ENCODE data around the gene ANKRD2.

GRCh38 chr10:97587183-97587582 lies 14.6 kb downstream of the ANKRD2 start:
- TF ChIP-seq ZNF202 (tag by site-specific recombination; IDR thresholded peaks at IDR 0.05; ENCODE audit: borderline replicate concordance), result no peak
- TF ChIP-seq, protein P1, sequence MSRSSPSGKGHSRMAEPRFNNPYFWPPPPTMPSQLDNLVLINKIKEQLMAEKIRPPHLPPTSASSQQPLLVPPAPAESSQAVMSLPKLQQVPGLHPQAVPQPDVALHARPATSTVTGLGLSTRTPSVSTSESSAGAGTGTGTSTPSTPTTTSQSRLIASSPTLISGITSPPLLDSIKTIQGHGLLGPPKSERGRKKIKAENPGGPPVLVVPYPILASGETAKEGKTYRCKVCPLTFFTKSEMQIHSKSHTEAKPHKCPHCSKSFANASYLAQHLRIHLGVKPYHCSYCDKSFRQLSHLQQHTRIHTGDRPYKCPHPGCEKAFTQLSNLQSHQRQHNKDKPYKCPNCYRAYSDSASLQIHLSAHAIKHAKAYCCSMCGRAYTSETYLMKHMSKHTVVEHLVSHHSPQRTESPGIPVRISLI (tag by site-specific recombination; IDR thresholded peaks at IDR 0.05), result no peak
- no peak for TF ChIP-seq KLF16 (tag by site-specific recombination; IDR thresholded peaks at IDR 0.05)
- TF ChIP-seq, protein P2, sequence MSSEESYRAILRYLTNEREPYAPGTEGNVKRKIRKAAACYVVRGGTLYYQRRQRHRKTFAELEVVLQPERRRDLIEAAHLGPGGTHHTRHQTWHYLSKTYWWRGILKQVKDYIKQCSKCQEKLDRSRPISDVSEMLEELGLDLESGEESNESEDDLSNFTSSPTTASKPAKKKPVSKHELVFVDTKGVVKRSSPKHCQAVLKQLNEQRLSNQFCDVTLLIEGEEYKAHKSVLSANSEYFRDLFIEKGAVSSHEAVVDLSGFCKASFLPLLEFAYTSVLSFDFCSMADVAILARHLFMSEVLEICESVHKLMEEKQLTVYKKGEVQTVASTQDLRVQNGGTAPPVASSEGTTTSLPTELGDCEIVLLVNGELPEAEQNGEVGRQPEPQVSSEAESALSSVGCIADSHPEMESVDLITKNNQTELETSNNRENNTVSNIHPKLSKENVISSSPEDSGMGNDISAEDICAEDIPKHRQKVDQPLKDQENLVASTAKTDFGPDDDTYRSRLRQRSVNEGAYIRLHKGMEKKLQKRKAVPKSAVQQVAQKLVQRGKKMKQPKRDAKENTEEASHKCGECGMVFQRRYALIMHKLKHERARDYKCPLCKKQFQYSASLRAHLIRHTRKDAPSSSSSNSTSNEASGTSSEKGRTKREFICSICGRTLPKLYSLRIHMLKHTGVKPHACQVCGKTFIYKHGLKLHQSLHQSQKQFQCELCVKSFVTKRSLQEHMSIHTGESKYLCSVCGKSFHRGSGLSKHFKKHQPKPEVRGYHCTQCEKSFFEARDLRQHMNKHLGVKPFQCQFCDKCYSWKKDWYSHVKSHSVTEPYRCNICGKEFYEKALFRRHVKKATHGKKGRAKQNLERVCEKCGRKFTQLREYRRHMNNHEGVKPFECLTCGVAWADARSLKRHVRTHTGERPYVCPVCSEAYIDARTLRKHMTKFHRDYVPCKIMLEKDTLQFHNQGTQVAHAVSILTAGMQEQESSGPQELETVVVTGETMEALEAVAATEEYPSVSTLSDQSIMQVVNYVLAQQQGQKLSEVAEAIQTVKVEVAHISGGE (tag by site-specific recombination; conservative IDR thresholded peaks at IDR 0.05; ENCODE audit: low read depth), result no peak
- no peak for TF ChIP-seq KLF8 (tag by site-specific recombination; IDR thresholded peaks at IDR 0.05)
- no peak for TF ChIP-seq CTCF (tag by site-specific recombination; IDR thresholded peaks at IDR 0.05)
